Activated CD8-positive, alpha-beta T cell treated with anti-CD3 and anti-CD28 coated beads, Interleukin-2, amount 10 ng/mL, durations not matched to agents 7 days and 5 days (primary cell): ENCODE results near the gene CDK2AP2. TPM values are rescaled to one million over a fixed set of nuclear protein-coding genes. Genes with fewer than 3 reads are reported as not detected.

Source experiments
- ATAC-seq: fragments of 150-1000 bp; cut with Tn5 transposase; one replicate; pipeline ENCODE4 v1.10.0; 2021; ENCODE audit warnings: moderate library complexity
- CTCF ChIA-PET: fragments of 350-600 bp; sonication (Branson Sonifier 250); formaldehyde crosslinking; loops from one replicate; lab custom pipeline; 2021; ENCODE audit warnings: antibody characterized with exemption; lab: Charles Lee
- POLR2A ChIA-PET: fragments of 350-600 bp; sonication (Branson Sonifier 250); formaldehyde crosslinking; loops from one replicate; lab custom pipeline; 2021; ENCODE audit warnings: antibody characterized with exemption; lab: Charles Lee
- DNase-seq: peaks from one replicate; pipeline ENCODE4 v3.0.0-alpha.2; 2020
- H3K27ac Mint-ChIP-seq: one replicate; pipeline ENCODE4 v1.8.0; 2021; ENCODE audit warnings: mild to moderate bottlenecking, mixed read lengths
- H3K27me3 Mint-ChIP-seq: one replicate; pipeline ENCODE4 v1.8.0; 2021; ENCODE audit warnings: low read depth, mixed read lengths
- H3K36me3 Mint-ChIP-seq: one replicate; pipeline ENCODE4 v1.8.0; 2021; ENCODE audit warnings: low read depth, mixed read lengths
- H3K4me1 Mint-ChIP-seq: one replicate; pipeline ENCODE4 v1.8.0; 2021; ENCODE audit warnings: low read depth, mixed read lengths
- H3K4me3 Mint-ChIP-seq: one replicate; pipeline ENCODE4 v1.8.0; 2021; ENCODE audit warnings: mild to moderate bottlenecking, mixed read lengths
- H3K9me3 Mint-ChIP-seq: one replicate; pipeline ENCODE4 v1.8.0; 2022; ENCODE audit warnings: mixed read lengths; ENCODE audit not compliant: insufficient read depth
- total RNA-seq, 2 experiments: library from RNA; stranded (reverse); gene quantifications; one replicate each; pipeline ENCODE4 v1.2.3, GENCODE V29; 2021

CDK2AP2 gene
- total RNA-seq, 2 experiments from 2014 or later, result 168 to 175 TPM

- peaks cover 6% of the 10 kb centered on the region for H3K27me3 Mint-ChIP-seq
- peaks cover 24% of the 10 kb centered on the region for H3K36me3 Mint-ChIP-seq
- H3K27ac Mint-ChIP-seq, result peak overlapping the region; percentile 94
- peak overlapping the region; percentile 89 for H3K4me3 Mint-ChIP-seq
- ATAC-seq (no peak), DNase-seq (no peak)
- CTCF ChIA-PET, result interaction anchor here (0.7 to 1.2 kb wide), 5 partner anchors 23 to 162 kb away, joined by 3 to 4 read pairs (median 4); partner anchors contain the start of genes PPP1CA and PTPRCAP
- no peaks in the 10 kb centered on the region for H3K9me3 Mint-ChIP-seq
- POLR2A ChIA-PET, result interaction anchor here (0.7 to 2.1 kb wide), 6 partner anchors 21 to 106 kb away, joined by 3 to 11 read pairs (median 6); partner anchors contain the start of genes PPP1CA and PTPRCAP
- H3K4me1 Mint-ChIP-seq, result peaks cover 40% of the 10 kb centered on the region
Measured at GRCh38 chr11:67507242-67507863, 609 bp downstream of the CDK2AP2 start.

- H3K27ac Mint-ChIP-seq, result peak overlapping the region; percentile 94
- H3K27me3 Mint-ChIP-seq, result peaks cover 6% of the 10 kb centered on the region
- peak overlapping the region; percentile 89 for H3K4me3 Mint-ChIP-seq
- H3K9me3 Mint-ChIP-seq, result no peaks in the 10 kb centered on the region
- ChIA-PET CTCF (interaction anchor here (0.6 to 2.3 kb wide), 9 partner anchors 18 to 161 kb away, joined by 3 to 10 read pairs (median 4); partner anchors contain the start of genes PPP1CA and PTPRCAP), POLR2A (interaction anchor here (0.6 to 2.1 kb wide), 6 partner anchors 20 to 69 kb away, joined by 3 to 11 read pairs (median 6); partner anchors contain the start of gene PTPRCAP)
- no peak for DNase-seq
- no peak for ATAC-seq
- peaks cover 30% of the 10 kb centered on the region for H3K36me3 Mint-ChIP-seq
- H3K4me1 Mint-ChIP-seq, result peaks cover 40% of the 10 kb centered on the region
Measured at GRCh38 chr11:67506426-67507051, 1.4 kb downstream of the CDK2AP2 start.

GRCh38 chr11:67505605-67506396 lies 2.2 kb downstream of the CDK2AP2 start:
- peak overlapping the region; percentile 89 for H3K4me3 Mint-ChIP-seq
- H3K36me3 Mint-ChIP-seq, result peaks cover 37% of the 10 kb centered on the region
- CTCF ChIA-PET, result interaction anchor here (0.6 to 2.3 kb wide), 16 partner anchors 18 to 153 kb away, joined by 3 to 10 read pairs (median 4); partner anchors contain the start of genes AIP, PPP1CA, PTPRCAP and RAD9A
- DNase-seq (peak; percentile 90), ATAC-seq (peak; percentile 50)
- H3K4me1 Mint-ChIP-seq, result peaks cover 45% of the 10 kb centered on the region
- no peaks in the 10 kb centered on the region for H3K9me3 Mint-ChIP-seq
- peak overlapping the region; percentile 94 for H3K27ac Mint-ChIP-seq
- peaks cover under 1% of the 10 kb centered on the region for H3K27me3 Mint-ChIP-seq
- POLR2A ChIA-PET, result interaction anchor here (0.6 to 2.0 kb wide), 8 partner anchors 17 to 104 kb away, joined by 3 to 12 read pairs (median 6); partner anchors contain the start of genes AIP, PPP1CA and PTPRCAP

- no peaks in the 10 kb centered on the region for H3K27me3 Mint-ChIP-seq
- POLR2A ChIA-PET, result interaction anchor here (0.6 to 2.0 kb wide), 7 partner anchors 16 to 159 kb away, joined by 3 to 12 read pairs (median 7); partner anchors contain the start of genes AIP, PPP1CA and PTPRCAP
- CTCF ChIA-PET, result interaction anchor here (0.6 to 2.3 kb wide), 14 partner anchors 17 to 122 kb away, joined by 3 to 10 read pairs (median 4); partner anchors contain the start of genes AIP, PPP1CA, PTPRCAP and RAD9A
- peak within 1 kb of the TSS; percentile 94 for H3K27ac Mint-ChIP-seq
- DNase-seq (peak; percentile 79), ATAC-seq (peak; percentile 6)
- peak within 1 kb of the TSS; percentile 89 for H3K4me3 Mint-ChIP-seq
- H3K9me3 Mint-ChIP-seq, result no peaks in the 10 kb centered on the region
- peaks cover 44% of the 10 kb centered on the region for H3K36me3 Mint-ChIP-seq
- H3K4me1 Mint-ChIP-seq, result peaks cover 49% of the 10 kb centered on the region
Measured at GRCh38 chr11:67504950-67505581, 2.9 kb downstream of the CDK2AP2 start, which contains the start of gene PITPNM1. Gene PITPNM1 (minus strand): TSS chr11:67505363. CDS start chr11:67504180, 1,183 bp downstream.

- Mint-ChIP-seq H3K9me3 (no peaks in the 10 kb centered on the region), H3K4me1 (peaks cover 48% of the 10 kb centered on the region), H3K27me3 (no peaks in the 10 kb centered on the region), H3K36me3 (peaks cover 47% of the 10 kb centered on the region), H3K4me3 (peak overlapping the region; percentile 89), H3K27ac (peak overlapping the region; percentile 90)
- DNase-seq (peak; percentile 49), ATAC-seq (no peak)
- POLR2A ChIA-PET, result interaction anchor here (0.6 to 2.0 kb wide), 5 partner anchors 20 to 158 kb away, joined by 3 to 12 read pairs (median 3); partner anchors contain the start of genes PPP1CA and PTPRCAP
- CTCF ChIA-PET, result interaction anchor here (2.3 kb wide), 1 partner anchor 103 kb away, joined by 10 read pairs; the partner anchor contains the start of gene PPP1CA
Measured at GRCh38 chr11:67504005-67504949, 3.7 kb downstream of the CDK2AP2 start.

- DNase-seq (no peak), ATAC-seq (no peak)
- Mint-ChIP-seq H3K27me3 (no peaks in the 10 kb centered on the region), H3K4me3 (peak overlapping the region; percentile 65), H3K9me3 (no peaks in the 10 kb centered on the region), H3K36me3 (peaks cover 52% of the 10 kb centered on the region), H3K4me1 (peaks cover 42% of the 10 kb centered on the region), H3K27ac (peak overlapping the region; percentile 30)
- ChIA-PET POLR2A (interaction anchor here (1.9 kb wide), 1 partner anchor 65 kb away, joined by 9 read pairs; the partner anchor contains the start of gene PTPRCAP), CTCF (no interaction called here)
Measured at GRCh38 chr11:67503119-67504004, 4.6 kb downstream of the CDK2AP2 start.

GRCh38 chr11:67502328-67502979 lies 5.5 kb downstream of the CDK2AP2 start:
- ChIA-PET CTCF (interaction anchor here (0.9 kb wide), 1 partner anchor 151 kb away, joined by 3 read pairs; no protein-coding TSS in a partner anchor), POLR2A (no interaction called here)
- no peak for ATAC-seq
- Mint-ChIP-seq H3K27me3 (no peaks in the 10 kb centered on the region), H3K27ac (no peak overlapping the region), H3K4me1 (peaks cover 42% of the 10 kb centered on the region), H3K9me3 (no peaks in the 10 kb centered on the region), H3K4me3 (peak overlapping the region; percentile 65), H3K36me3 (peaks cover 54% of the 10 kb centered on the region)
- no peak for DNase-seq

GRCh38 chr11:67501854-67502253 lies 6.1 kb downstream of the CDK2AP2 start:
- Mint-ChIP-seq H3K4me1 (peaks cover 36% of the 10 kb centered on the region), H3K4me3 (no peak overlapping the region), H3K27me3 (no peaks in the 10 kb centered on the region), H3K9me3 (no peaks in the 10 kb centered on the region), H3K36me3 (peaks cover 49% of the 10 kb centered on the region), H3K27ac (no peak overlapping the region)
- ChIA-PET CTCF (interaction anchor here (0.9 kb wide), 1 partner anchor 150 kb away, joined by 3 read pairs; no protein-coding TSS in a partner anchor), POLR2A (no interaction called here)
- no peak for ATAC-seq
- no peak for DNase-seq
